Upper lobe of right lung (tissue), 1 donor: ENCODE measurements around the gene THAP3. TPM values are rescaled to one million over a fixed set of nuclear protein-coding genes. Genes with fewer than 3 reads are reported as not detected.

Experiments
- ATAC-seq: fragments of 200-7000 bp; cut with Tn5 transposase; one replicate; pipeline ENCODE4 v1.9.1; 2020; ENCODE audit warnings: mild to moderate bottlenecking, moderate library complexity
- DNase-seq: peaks from one replicate; pipeline ENCODE4 v3.0.0-alpha.2; 2020
- H3K27ac ChIP-seq: fragments of 200-600 bp; one replicate; pipeline ENCODE4 v1.8.0; 2022
- H3K27me3 ChIP-seq: fragments of 200-600 bp; one replicate; pipeline ENCODE4 v1.8.0; 2022; ENCODE audit warnings: mild to moderate bottlenecking
- H3K36me3 ChIP-seq: fragments of 200-600 bp; one replicate; pipeline ENCODE4 v1.8.0; 2022
- H3K4me1 ChIP-seq: fragments of 200-600 bp; one replicate; pipeline ENCODE4 v1.8.0; 2022
- H3K4me3 ChIP-seq: fragments of 200-600 bp; one replicate; pipeline ENCODE4 v1.8.0; 2022; ENCODE audit warnings: mild to moderate bottlenecking
- H3K9me3 ChIP-seq: fragments of 200-600 bp; one replicate; pipeline ENCODE4 v1.8.0; 2022
- intact Hi-C: fragments of 100-400 bp; cut with DNase I; formaldehyde crosslinking; loops from one replicate; pipeline ENCODE4 v1.11.0; 2022
- total RNA-seq: library from RNA; stranded (reverse); fragmentation: NEBNext Ultra II Directional; extraction: Animal tissue kit (Norgen Biotek cat#: 25700); gene quantifications from one replicate; pipeline ENCODE4 v1.2.1, GENCODE V29; 2021
- TF ChIP-seq, protein P1 (sequence below): fragments of 200-600 bp; IDR thresholded peaks from one replicate; pipeline ENCODE4 v1.8.0; 2022; ENCODE audit warnings: antibody characterized with exemption
- donor health status: DM: no; HTN: yes; CAD: no; lungs with severe emphysema.

The THAP3 gene
- total RNA-seq, 1 donor from 2014 or later = 15.3 TPM

DNA sequence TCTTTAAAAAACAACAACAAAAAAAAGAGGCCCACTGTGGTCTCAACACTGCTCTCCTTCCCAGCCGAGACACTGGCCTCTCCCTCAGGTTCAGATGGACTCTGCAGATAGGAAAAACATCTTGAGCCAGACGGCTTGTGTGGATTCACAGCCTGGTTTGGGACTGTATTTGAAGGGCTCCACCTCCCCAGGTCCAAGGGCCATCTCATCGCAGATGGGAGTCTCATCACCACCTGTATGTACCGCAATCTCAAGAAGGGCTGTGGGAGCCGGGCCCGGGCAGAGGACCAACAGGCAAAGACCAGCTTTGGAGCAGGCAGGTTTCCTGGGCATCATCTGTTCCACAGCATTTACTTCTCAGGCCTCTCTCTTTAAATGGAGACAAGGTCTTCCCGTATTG is 34.6 kb upstream of the THAP3 start:
- ATAC-seq (no peak), DNase-seq (no peak)
- no peak overlapping the region for H3K4me3 ChIP-seq
- no peaks in the 10 kb centered on the region for H3K9me3 ChIP-seq
- H3K36me3 ChIP-seq = peaks cover 67% of the 10 kb centered on the region
- no peak overlapping the region for H3K27ac ChIP-seq
- no peaks in the 10 kb centered on the region for H3K27me3 ChIP-seq
- intact Hi-C loops = no loop called here
- H3K4me1 ChIP-seq = peaks cover 12% of the 10 kb centered on the region
- TF ChIP-seq, protein P1, sequence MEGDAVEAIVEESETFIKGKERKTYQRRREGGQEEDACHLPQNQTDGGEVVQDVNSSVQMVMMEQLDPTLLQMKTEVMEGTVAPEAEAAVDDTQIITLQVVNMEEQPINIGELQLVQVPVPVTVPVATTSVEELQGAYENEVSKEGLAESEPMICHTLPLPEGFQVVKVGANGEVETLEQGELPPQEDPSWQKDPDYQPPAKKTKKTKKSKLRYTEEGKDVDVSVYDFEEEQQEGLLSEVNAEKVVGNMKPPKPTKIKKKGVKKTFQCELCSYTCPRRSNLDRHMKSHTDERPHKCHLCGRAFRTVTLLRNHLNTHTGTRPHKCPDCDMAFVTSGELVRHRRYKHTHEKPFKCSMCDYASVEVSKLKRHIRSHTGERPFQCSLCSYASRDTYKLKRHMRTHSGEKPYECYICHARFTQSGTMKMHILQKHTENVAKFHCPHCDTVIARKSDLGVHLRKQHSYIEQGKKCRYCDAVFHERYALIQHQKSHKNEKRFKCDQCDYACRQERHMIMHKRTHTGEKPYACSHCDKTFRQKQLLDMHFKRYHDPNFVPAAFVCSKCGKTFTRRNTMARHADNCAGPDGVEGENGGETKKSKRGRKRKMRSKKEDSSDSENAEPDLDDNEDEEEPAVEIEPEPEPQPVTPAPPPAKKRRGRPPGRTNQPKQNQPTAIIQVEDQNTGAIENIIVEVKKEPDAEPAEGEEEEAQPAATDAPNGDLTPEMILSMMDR = no peak

DNA sequence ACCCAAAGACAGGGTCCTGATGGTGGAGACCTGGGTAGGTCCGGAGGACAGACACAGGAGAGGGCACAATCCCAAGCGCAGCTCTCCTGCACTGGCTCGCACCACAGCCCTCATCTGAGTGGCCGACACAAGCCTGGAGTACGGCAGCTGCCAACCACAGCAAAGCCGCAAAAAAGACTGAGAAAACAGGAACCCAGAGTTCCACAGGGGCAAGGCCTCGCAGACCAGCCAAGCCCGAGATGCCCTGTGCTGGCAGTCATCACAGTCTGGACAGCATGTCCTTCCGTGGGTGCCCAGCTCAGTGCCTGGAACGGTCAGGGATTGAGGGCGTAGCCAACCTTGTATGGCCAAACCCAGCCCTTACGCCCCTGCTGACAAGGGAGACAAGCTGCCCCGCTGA is 33.4 kb upstream of the THAP3 start:
- DNase-seq (peak; percentile 66), ATAC-seq (peak; percentile 31)
- intact Hi-C loops = no loop called here
- Histone ChIP-seq H3K27ac (no peak overlapping the region), H3K27me3 (no peaks in the 10 kb centered on the region), H3K4me1 (peaks cover 12% of the 10 kb centered on the region), H3K36me3 (peaks cover 79% of the 10 kb centered on the region), H3K4me3 (no peak overlapping the region), H3K9me3 (no peaks in the 10 kb centered on the region)
- TF ChIP-seq, protein P1 = no peak

DNA sequence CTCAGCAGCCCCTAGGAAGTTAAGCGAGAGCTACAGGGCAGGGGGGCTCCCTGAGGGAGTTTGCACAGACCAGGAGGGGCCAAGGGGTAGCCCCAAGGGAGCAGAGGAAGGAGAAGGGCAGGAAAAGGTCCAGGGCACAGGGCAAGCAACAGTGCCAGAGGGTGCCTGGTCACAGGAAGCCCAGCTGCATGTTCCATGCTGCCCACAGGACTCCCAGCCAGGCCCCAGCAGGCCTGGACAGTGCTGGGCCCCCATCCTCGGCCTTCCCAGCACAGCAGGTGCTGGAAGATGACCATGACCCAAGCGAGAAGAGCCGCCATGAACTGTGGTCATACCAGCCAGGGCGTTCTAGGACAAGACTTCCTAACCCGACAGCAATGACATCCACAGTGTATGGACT is 33.0 kb upstream of the THAP3 start:
- Histone ChIP-seq H3K4me1 (peaks cover 15% of the 10 kb centered on the region), H3K9me3 (no peaks in the 10 kb centered on the region), H3K36me3 (peaks cover 83% of the 10 kb centered on the region), H3K27me3 (no peaks in the 10 kb centered on the region), H3K4me3 (no peak overlapping the region), H3K27ac (no peak overlapping the region)
- DNase-seq (no peak), ATAC-seq (no peak)
- intact Hi-C loops = no loop called here
- TF ChIP-seq, protein P1 = no peak

DNA sequence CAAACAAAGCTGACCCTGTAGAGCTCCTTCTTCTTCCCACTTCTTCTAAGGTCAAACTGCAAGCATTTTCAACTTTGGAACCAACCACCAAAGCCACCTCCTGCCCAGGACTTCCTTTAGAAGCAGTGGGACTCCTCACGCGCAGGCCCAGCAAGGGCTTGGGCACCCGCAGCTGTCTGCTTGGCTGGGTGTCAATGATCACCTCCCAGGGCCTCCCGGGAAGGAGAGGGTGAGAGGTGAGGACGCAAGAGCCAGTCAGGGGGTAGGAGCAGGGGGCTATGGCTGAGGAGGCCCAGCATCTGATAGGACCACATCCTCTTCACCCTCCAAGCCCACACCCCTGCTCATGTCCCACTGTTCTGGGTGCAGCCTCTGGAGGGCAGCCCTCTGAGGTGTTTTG is 32.2 kb upstream of the THAP3 start:
- ATAC-seq (no peak), DNase-seq (no peak)
- Histone ChIP-seq H3K9me3 (no peaks in the 10 kb centered on the region), H3K36me3 (peaks cover 89% of the 10 kb centered on the region), H3K27me3 (no peaks in the 10 kb centered on the region), H3K4me3 (no peak overlapping the region), H3K4me1 (peaks cover 15% of the 10 kb centered on the region), H3K27ac (no peak overlapping the region)
- intact Hi-C loops = no loop called here
- TF ChIP-seq, protein P1 = no peak

DNA sequence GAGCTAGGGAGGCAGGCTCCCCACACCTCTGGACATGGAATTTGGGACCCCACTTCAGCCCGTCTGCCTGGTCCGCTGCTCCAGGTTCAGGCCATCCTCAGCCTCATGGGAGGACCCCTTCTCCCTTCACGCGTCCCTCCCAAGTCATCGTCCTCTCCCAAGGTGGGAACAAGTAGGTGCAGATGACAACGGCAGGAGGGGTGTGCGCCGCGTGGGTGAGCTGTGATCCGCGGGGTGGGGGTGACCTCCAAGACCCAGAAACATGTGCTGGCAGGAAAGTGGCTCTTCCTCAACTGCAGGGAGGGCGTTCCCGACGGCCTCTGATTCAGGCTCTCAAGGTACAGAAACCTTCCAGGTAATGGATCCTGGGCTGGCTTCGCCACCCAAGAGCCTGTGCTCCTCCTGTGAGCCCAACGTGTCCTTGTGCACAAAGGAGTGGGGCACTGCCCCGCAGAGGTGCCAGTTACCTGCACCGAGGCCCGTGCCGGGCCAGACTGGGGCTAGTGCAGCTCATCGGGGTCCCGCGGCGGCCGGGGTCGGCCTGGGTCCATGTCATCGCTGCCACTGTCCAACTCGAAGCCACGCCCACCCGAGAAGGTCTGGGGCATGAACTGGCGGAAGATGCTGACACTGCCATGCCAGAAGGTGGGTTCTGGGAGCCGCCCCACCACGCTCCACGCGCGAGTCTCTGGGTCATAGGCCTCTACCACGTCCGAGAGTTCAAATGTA is 31.6 kb upstream of the THAP3 start:
- ATAC-seq (no peak), DNase-seq (no peak)
- H3K4me1 ChIP-seq = peaks cover 14% of the 10 kb centered on the region
- H3K9me3 ChIP-seq = no peaks in the 10 kb centered on the region
- TF ChIP-seq, protein P1 = no peak
- no peak overlapping the region for H3K27ac ChIP-seq
- intact Hi-C loops = no loop called here
- no peaks in the 10 kb centered on the region for H3K27me3 ChIP-seq
- H3K4me3 ChIP-seq = no peak overlapping the region
- peaks cover 89% of the 10 kb centered on the region for H3K36me3 ChIP-seq
